MM.1S (cell line): ENCODE results near the gene DFFA.
A peak's percentile ranks its signal among the peaks of the same experiment; 100 is the strongest.
"Not testable (repeated sequence)": the region's sequence is repeated elsewhere in the genome, so short reads cannot be mapped to it uniquely, and the experiment has no call there.

Experiments
- DNase-seq: peaks from one replicate; pipeline ENCODE4 v3.0.0-alpha.2; 2015
- H2AFZ ChIP-seq: fragments of 300-600 bp; sonication (generic); 2 replicates; pipeline ENCODE4 v1.6.0; 2016; ENCODE audit warnings: antibody characterized with exemption, low read length
- H3F3A ChIP-seq: fragments of 300-600 bp; sonication (generic); 2 replicates; pipeline ENCODE4 v1.6.1; 2016; ENCODE audit warnings: mild to moderate bottlenecking, antibody characterized with exemption, low read length, moderate library complexity, mixed read lengths; ENCODE audit not compliant: insufficient read depth
- H3K27ac ChIP-seq: fragments of 300-600 bp; sonication (generic); 2 replicates; pipeline ENCODE4 v1.5.1; 2016; ENCODE audit warnings: mild to moderate bottlenecking, low read length
- H3K27me3 ChIP-seq: fragments of 300-600 bp; sonication (generic); replicated peaks from 2 replicates; pipeline ENCODE4 v1.6.0; 2016; ENCODE audit warnings: low read length; ENCODE audit not compliant: insufficient read depth
- H3K36me3 ChIP-seq: fragments of 300-600 bp; sonication (generic); replicated peaks from 2 replicates; pipeline ENCODE4 v1.6.1; 2016; ENCODE audit warnings: mild to moderate bottlenecking, low read length, mixed read lengths; ENCODE audit not compliant: insufficient read depth
- H3K4me1 ChIP-seq: fragments of 300-600 bp; sonication (generic); 2 replicates; pipeline ENCODE4 v1.6.1; 2016; ENCODE audit warnings: low read length, mixed read lengths
- H3K4me2 ChIP-seq: fragments of 300-600 bp; sonication (generic); 2 replicates; pipeline ENCODE4 v1.6.0; 2016; ENCODE audit warnings: low read depth, low read length
- H3K4me3 ChIP-seq: fragments of 300-600 bp; sonication (generic); 2 replicates; pipeline ENCODE4 v1.5.1; 2016; ENCODE audit warnings: low read length, mixed read lengths
- H3K79me2 ChIP-seq: fragments of 300-600 bp; sonication (generic); 2 replicates; pipeline ENCODE4 v1.6.1; 2016; ENCODE audit warnings: mixed run types, low read length, mixed read lengths
- H3K9ac ChIP-seq: fragments of 300-600 bp; sonication (generic); 2 replicates; pipeline ENCODE4 v1.6.1; 2016; ENCODE audit warnings: low read length, mixed read lengths
- H3K9me2 ChIP-seq: fragments of 300-600 bp; sonication (generic); replicated peaks from 2 replicates; pipeline ENCODE4 v1.6.1; 2016; ENCODE audit warnings: mild to moderate bottlenecking, low read length, mixed read lengths; ENCODE audit not compliant: insufficient read depth
- H3K9me3 ChIP-seq: fragments of 300-600 bp; sonication (generic); replicated peaks from 2 replicates; pipeline ENCODE4 v1.6.1; 2016; ENCODE audit warnings: mild to moderate bottlenecking, low read length, mixed read lengths; ENCODE audit not compliant: insufficient read depth
- H4K20me1 ChIP-seq: fragments of 300-600 bp; sonication (generic); 2 replicates; pipeline ENCODE4 v1.6.1; 2016; ENCODE audit warnings: mild to moderate bottlenecking, low read length, moderate library complexity, mixed read lengths; ENCODE audit not compliant: insufficient read depth
- EZH2 ChIP-seq: fragments of 300-600 bp; sonication (generic); optimal IDR thresholded peaks from 2 replicates; pipeline ENCODE3; 2017; ENCODE audit warnings: low read depth, mild to moderate bottlenecking, antibody characterized with exemption, low read length, mixed read lengths
- EZH2phosphoT487 ChIP-seq: fragments of 300-600 bp; sonication (generic); IDR thresholded peaks from 2 replicates; pipeline ENCODE4 v1.6.1; 2018; ENCODE audit warnings: antibody characterized with exemption, low read length
- TF ChIP-seq, protein P1 (sequence below): fragments of 300-600 bp; sonication (generic); IDR thresholded peaks from 2 replicates; pipeline ENCODE4 v1.5.1; 2016; ENCODE audit warnings: antibody characterized with exemption, low read length, mixed read lengths

Gene DFFA

GRCh38 chr1:10459184-10459583 lies 13.1 kb downstream of the DFFA start:
- no peak for DNase-seq
- H2AFZ ChIP-seq = no peak overlapping the region
- H3K27ac ChIP-seq = no peak overlapping the region
- H3K79me2 ChIP-seq = no peaks in the 10 kb centered on the region
- H3K4me3 ChIP-seq = no peak overlapping the region
- H3K4me2 ChIP-seq = no peak overlapping the region
- no peaks in the 10 kb centered on the region for H3K36me3 ChIP-seq
- peaks cover 12% of the 10 kb centered on the region for H3K4me1 ChIP-seq
- peaks cover 19% of the 10 kb centered on the region for H3F3A ChIP-seq
- no peaks in the 10 kb centered on the region for H3K27me3 ChIP-seq
- H3K9ac ChIP-seq = no peak overlapping the region
- no peaks in the 10 kb centered on the region for H4K20me1 ChIP-seq
- no peaks in the 10 kb centered on the region for H3K9me3 ChIP-seq
- TF ChIP-seq, protein P1, sequence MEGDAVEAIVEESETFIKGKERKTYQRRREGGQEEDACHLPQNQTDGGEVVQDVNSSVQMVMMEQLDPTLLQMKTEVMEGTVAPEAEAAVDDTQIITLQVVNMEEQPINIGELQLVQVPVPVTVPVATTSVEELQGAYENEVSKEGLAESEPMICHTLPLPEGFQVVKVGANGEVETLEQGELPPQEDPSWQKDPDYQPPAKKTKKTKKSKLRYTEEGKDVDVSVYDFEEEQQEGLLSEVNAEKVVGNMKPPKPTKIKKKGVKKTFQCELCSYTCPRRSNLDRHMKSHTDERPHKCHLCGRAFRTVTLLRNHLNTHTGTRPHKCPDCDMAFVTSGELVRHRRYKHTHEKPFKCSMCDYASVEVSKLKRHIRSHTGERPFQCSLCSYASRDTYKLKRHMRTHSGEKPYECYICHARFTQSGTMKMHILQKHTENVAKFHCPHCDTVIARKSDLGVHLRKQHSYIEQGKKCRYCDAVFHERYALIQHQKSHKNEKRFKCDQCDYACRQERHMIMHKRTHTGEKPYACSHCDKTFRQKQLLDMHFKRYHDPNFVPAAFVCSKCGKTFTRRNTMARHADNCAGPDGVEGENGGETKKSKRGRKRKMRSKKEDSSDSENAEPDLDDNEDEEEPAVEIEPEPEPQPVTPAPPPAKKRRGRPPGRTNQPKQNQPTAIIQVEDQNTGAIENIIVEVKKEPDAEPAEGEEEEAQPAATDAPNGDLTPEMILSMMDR = no peak
- TF ChIP-seq EZH2phosphoT487 (no peak), EZH2 (no peak)
- no peaks in the 10 kb centered on the region for H3K9me2 ChIP-seq

- Histone ChIP-seq H3K9ac (no peak overlapping the region), H3K9me3 (no peaks in the 10 kb centered on the region), H3K4me3 (no peak overlapping the region), H3K27ac (peak overlapping the region; percentile 48; the same call in 1 of the 2 replicates), H3K27me3 (no peaks in the 10 kb centered on the region), H3F3A (peaks cover 19% of the 10 kb centered on the region), H4K20me1 (no peaks in the 10 kb centered on the region), H3K79me2 (no peaks in the 10 kb centered on the region), H3K36me3 (no peaks in the 10 kb centered on the region), H3K4me2 (peak overlapping the region; percentile 49; the same call in 1 of the 2 replicates), H3K9me2 (no peaks in the 10 kb centered on the region), H3K4me1 (peaks cover 12% of the 10 kb centered on the region), H2AFZ (peak overlapping the region; percentile 35; the same call in 1 of the 2 replicates)
- DNase-seq = no peak
- TF ChIP-seq, protein P1 = no peak
- no peak for TF ChIP-seq EZH2
- no peak for TF ChIP-seq EZH2phosphoT487
Observed at GRCh38 chr1:10457875-10458274, 14.5 kb downstream of the DFFA start.

DNA sequence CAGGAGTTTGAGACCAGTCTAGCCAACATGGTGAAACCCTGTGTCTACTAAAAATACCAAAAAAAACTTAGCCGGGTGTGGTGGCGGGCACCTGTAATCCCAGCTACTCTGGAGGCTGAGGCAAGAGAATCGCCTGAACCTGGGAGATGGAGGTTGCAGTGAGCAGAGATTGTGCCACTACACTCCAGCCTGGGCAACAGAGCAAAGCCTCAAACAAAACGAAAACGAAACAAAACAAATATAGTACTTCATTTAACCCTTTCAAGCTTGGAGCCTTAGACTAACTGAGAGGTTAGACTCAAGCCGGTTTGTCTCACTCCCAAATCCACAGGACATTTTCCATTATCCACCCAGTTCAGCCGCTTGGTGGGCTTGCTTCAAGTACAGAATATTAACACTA lies 14.9 kb downstream of the DFFA start:
- Histone ChIP-seq H3K27ac (peak overlapping the region; percentile 48; the same call in 1 of the 2 replicates), H3F3A (peaks cover 19% of the 10 kb centered on the region)
- not testable (repeated sequence) for H3K36me3 ChIP-seq

DNA sequence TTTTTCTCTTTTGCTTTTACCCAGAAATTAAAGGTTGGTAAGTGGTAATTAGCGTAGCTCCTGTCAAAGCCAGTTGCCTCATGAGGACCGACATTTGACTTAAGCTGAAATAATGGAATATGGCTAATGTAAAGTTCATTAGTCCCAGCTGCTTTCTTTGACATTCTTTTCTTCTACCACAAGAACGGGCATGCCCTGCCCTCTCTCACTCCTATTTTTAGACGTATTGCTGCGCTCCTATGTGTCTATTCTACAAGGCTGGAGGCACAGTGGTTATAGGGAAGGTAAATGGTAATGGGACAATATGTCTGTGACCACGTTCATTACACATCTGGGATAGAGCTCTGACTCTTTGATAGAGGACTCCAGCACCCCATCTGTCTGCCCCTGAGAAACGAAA lies 15.7 kb downstream of the DFFA start:
- H3K27me3 ChIP-seq = no peaks in the 10 kb centered on the region
- no peaks in the 10 kb centered on the region for H3K79me2 ChIP-seq
- H3K9ac ChIP-seq = peak overlapping the region; percentile 6; the same call in 1 of the 2 replicates
- DNase-seq = peak; percentile 55
- peak overlapping the region; percentile 36 for H3K4me3 ChIP-seq
- peak overlapping the region; percentile 49 for H3K4me2 ChIP-seq
- H3K9me3 ChIP-seq = no peaks in the 10 kb centered on the region
- no peaks in the 10 kb centered on the region for H4K20me1 ChIP-seq
- no peaks in the 10 kb centered on the region for H3K36me3 ChIP-seq
- H2AFZ ChIP-seq = peak overlapping the region; percentile 3; the same call in 1 of the 2 replicates
- H3K4me1 ChIP-seq = peaks cover 12% of the 10 kb centered on the region
- no peaks in the 10 kb centered on the region for H3K9me2 ChIP-seq
- TF ChIP-seq, protein P1 = no peak
- TF ChIP-seq EZH2 (no peak), EZH2phosphoT487 (no peak)
- peak overlapping the region; percentile 48; the same call in 1 of the 2 replicates for H3K27ac ChIP-seq
- peaks cover 19% of the 10 kb centered on the region for H3F3A ChIP-seq

More for the DNA sequence above, 14.9 kb downstream of the DFFA start:
- H3K4me3 ChIP-seq = peak overlapping the region; percentile 36; the same call in 1 of the 2 replicates
- peaks cover 12% of the 10 kb centered on the region for H3K4me1 ChIP-seq
- H3K9me2 ChIP-seq, H3K9me3 ChIP-seq, H4K20me1 ChIP-seq, H3K9ac ChIP-seq, H3K27me3 ChIP-seq, H3K79me2 ChIP-seq: not testable (repeated sequence)
- H2AFZ ChIP-seq = peak overlapping the region; percentile 35; the same call in 1 of the 2 replicates
- H3K4me2 ChIP-seq = peak overlapping the region; percentile 49; the same call in 1 of the 2 replicates
- peak; percentile 76 for DNase-seq
